Raji (cell line): ENCODE data around the gene TENM3.

Source experiments
- POLR2A ChIP-seq: IDR thresholded peaks from 2 replicates; pipeline ENCODE4 v1.6.1; 2011; ENCODE audit warnings: low read depth, low read length, control low read depth; ENCODE audit not compliant: insufficient read depth

The TENM3 gene

DNA sequence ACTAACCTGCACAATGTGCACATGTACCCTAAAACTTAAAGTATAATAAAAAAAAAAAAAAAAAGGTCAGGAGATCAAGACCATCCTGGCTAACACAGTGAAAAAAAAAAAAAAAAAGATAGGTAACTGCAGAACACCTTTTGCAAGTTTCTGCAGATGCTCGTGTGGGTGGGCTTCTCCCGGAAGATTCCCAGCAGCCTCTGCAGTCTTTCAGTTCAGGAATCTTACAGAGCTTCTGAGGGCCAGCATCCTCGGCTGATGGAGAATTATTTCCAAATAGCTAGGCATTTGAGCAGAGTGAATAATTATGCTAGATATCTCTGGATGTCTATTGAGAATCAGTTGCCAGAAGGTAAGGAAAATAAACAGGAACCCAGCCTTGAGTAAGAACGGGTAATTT, 373.3 kb downstream of the TENM3 start:
- no peak for TF ChIP-seq POLR2A

DNA sequence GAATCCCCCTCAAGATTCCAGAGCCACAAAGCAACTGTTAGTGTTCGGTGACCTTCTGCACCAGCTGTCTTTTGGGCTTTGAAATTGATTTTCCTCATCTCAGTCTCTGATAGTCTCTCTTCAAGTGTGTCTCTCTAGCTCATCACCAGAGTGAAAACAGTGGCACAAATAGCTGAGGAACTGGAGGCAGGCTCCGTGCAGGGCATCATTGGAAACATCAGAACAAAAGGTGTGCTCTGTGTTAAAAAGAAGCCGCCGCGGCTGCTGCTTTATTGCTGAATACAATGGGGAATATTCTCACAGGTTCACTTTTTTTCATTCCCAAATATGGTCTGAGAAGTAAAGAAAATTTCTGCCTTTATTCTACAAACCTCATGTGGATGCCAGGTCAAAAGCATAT, 376.5 kb downstream of the TENM3 start:
- TF ChIP-seq POLR2A: no peak

DNA sequence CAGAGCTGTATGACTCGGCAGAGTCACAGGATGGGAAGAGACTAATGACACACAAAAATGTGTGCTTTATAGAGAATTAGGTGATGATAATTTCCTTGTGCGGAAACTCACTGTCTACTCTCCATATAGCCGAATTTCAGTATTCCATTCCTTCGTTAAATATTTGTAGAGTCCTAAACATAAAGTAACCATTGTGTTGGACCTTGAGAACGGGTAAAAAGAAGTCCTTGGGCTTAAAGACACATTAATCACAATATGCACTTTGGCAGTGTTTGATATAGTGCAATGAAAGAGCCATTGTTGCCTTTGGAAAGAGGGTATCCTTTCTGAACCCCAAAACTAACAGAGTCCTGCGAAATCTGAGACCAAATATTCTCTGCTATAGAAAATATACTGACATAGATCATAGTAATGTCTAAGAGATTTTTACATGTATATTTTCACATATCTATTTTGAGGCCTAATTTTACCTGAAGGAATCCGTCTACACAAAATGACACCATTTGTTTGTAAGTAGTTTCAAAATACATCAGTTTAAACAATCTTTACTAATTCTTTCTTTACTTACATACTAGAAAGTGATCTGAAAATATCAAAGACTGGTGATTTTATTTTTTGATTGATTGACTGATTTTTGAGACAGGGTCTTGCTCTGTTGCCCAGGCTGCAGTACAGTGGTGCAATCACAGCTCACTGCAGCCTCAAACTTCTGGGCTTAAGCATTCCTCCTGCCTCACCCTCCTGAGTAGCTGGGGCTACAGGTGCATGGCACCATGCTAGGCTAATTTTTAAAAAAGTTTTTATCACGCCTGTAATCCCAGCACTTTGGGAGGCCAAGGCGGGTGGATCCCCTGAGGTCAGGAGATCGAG, 377.1 kb downstream of the TENM3 start:
- no peak for TF ChIP-seq POLR2A

- TF ChIP-seq POLR2A: no peak
Observed at GRCh38 chr4:182624281-182624680, 381.1 kb downstream of the TENM3 start.

- no peak for TF ChIP-seq POLR2A
Observed at GRCh38 chr4:182625193-182625592, 382.0 kb downstream of the TENM3 start.

DNA sequence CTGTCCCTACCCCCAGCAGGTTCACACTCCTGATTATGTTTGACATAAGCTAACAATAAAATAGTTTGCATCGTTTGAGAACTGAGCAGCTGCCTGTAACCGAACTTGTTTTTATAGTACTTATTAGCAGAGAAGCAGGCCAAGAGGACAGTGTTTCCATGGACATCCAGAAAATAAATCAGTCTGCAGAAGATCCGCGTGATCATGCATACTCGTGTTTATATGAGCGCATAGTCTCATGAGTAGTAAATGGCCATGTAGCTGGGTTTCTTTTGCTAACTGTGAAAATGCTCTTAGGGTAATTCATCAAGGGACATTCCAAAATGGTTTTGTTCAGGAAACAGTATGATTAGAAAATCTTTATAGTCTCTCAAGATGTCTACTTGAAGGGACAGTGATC, 384.8 kb downstream of the TENM3 start:
- TF ChIP-seq POLR2A: no peak

DNA sequence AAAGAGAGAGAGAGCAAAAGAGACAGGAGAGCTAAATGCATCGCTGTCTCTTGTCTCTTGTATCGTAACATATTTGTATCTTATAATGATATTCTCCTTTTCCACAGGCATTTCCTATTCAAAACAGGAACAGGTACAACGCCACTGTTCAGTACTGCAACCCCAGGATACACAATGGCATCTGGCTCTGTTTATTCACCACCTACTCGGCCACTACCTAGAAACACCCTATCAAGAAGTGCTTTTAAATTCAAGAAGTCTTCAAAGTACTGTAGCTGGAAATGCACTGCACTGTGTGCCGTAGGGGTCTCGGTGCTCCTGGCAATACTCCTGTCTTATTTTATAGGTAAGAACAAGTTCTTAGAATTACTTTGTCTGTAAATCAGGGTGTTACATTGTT, 385.3 kb downstream of the TENM3 start:
- no peak for TF ChIP-seq POLR2A

DNA sequence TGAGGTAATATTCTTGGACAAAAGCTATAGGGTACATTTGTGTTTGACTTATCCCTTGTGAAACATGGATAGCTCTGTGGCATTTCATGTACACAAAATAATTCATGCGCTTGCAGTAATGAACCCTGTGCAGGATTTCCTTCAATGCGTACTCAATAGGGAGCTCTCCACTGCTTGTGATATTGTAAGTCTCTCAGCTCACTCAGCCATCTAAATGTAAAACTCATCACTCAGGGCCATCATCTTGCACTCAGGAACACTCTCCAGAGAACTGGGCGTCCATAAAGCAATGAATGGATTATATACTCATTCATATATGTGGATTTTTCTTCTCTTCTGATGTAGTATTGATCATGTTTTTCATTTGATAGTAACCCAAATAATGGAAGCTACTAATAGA, 385.9 kb downstream of the TENM3 start:
- no peak for TF ChIP-seq POLR2A

- no peak for TF ChIP-seq POLR2A
Observed at GRCh38 chr4:182640491-182640890, 397.3 kb downstream of the TENM3 start.

GRCh38 chr4:182640932-182641331, 397.7 kb downstream of the TENM3 start:
- no peak for TF ChIP-seq POLR2A

DNA sequence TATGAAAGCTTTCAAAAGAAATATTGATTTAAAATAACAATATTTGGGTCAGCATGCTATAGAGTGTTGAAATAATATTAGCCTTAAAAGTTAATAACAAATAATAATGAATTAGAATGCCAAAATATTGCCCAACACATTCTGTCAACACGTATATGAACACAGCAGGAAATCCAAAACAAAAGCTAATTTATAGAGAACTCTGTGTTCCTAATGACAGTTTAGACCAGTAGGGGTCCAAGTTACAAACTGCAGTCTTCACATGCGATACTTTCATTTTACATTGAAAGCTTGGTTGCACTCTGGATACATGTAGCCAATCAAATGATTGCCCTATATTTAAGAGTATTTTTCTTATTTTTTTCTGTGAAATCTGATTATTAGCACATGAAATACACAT, 399.6 kb downstream of the TENM3 start:
- no peak for TF ChIP-seq POLR2A

DNA sequence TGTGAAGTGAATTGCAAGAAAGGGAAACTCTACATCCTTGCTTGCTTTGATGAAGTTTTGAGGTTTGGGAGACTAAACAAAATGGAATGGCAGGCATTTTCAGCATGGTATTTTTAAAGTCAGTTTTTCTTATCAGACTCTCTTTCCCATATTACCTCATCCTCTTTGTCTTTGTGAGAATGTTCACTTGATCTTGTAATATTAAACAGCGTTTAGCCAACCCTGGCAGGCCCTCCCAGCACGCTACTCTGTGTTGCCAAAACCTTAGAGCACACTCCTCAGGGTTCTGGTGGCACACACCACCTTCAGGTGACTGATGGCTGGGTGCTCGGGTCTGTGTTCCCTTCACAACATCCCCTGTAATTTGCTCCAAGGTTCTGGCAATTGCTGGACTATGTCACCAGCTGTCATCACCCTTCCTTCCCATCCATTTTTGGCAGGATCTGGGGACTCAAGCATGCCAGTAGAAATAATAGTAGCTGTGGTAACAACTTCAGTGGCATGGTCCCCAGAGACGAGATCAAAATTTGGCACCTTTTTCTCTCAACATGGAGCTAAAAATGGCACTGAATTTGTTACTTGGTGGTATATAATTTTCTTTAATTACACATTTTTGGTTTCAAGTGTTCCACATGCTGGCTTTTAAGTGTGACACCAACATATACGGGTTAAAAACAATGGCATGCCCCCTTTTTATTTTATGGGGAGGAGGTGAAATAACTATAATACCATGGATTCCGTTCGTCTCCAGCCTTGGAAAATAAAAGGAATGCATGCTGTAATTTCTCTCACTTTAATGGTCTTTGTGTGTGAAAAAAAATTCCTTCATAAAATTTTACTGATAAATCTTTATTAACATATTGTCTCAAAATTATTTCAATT, 400.8 kb downstream of the TENM3 start:
- no peak for TF ChIP-seq POLR2A

- no peak for TF ChIP-seq POLR2A
Observed at GRCh38 chr4:182644683-182645050, 401.5 kb downstream of the TENM3 start.

- TF ChIP-seq POLR2A: no peak
Observed at GRCh38 chr4:182645511-182645910, 402.3 kb downstream of the TENM3 start.

DNA sequence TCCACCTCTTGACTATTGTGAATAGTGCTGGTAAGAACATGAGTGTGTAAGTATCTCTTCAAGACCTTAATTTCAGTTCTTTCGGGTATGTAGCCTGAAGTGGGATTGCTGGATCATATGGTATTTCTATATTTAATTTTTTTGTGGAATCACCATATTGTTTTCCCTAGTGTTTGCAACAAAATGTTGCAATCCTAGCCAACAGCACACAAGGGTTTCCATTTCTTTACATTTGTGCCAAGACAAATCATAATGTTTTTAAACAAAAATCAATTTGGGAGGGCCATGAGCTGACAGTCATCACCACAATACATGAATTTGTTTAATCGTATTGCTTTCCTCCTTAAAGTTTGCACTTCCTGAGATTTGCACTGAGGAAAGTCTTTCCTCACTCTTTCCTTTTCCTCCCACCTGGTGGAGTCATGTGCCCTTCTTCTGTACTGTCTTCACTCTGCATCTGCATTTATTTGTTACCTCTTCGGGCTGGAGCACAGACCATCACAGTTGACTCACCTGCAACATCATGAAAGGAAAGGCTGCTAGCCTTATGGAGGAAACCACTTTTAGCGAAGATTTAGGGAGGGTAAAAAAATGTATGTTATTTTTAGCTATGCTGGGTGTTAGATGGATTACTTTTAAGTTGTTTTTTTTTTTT, 404.6 kb downstream of the TENM3 start:
- TF ChIP-seq POLR2A: no peak

- no peak for TF ChIP-seq POLR2A
Observed at GRCh38 chr4:182648766-182649165, 405.6 kb downstream of the TENM3 start.
